AG04450 (cell line): Measurements from ENCODE around the gene MTAP. TPM values are rescaled to one million over a fixed set of nuclear protein-coding genes. Genes with fewer than 3 reads are reported as not detected.

Source experiments
- CTCF ChIA-PET: fragments of 300-600, 350-600 bp; formaldehyde crosslinking; extraction: SDS; loops from one replicate; lab custom pipeline; 2022; ENCODE audit warnings: antibody characterized with exemption, inconsistent platforms; lab: Charles Lee
- POLR2A ChIA-PET: fragments of 350-600 bp; formaldehyde crosslinking; extraction: SDS; loops from one replicate; lab custom pipeline; 2021; ENCODE audit warnings: antibody characterized with exemption, inconsistent platforms; lab: Yijun Ruan, JAX
- DNase-seq: peaks from one replicate; pipeline ENCODE4 v3.0.0-alpha.2; 2011; ENCODE audit warnings: low read depth, low spot score
- H3K27ac ChIP-seq: one replicate; pipeline ENCODE4 v1.5.1; 2012; ENCODE audit warnings: low read depth, low read length, control low read depth
- H3K27me3 ChIP-seq: one replicate; pipeline ENCODE4 v1.6.0; 2012; ENCODE audit warnings: low read length; ENCODE audit not compliant: control insufficient read depth, insufficient read depth
- H3K4me3 ChIP-seq: 2 replicates; pipeline ENCODE4 v1.5.1; 2011; ENCODE audit warnings: mild to moderate bottlenecking, low read depth, low read length, control low read depth
- H3K9me3 ChIP-seq: 2 replicates; pipeline ENCODE4 v1.5.1; 2012; ENCODE audit warnings: low read length; ENCODE audit not compliant: control insufficient read depth, insufficient read depth
- CTCF ChIP-seq: IDR thresholded peaks from 2 replicates; pipeline ENCODE4 v1.5.1; 2011; ENCODE audit warnings: low read depth, low read length, control low read depth, inconsistent platforms
- polyA plus RNA-seq: library from polyadenylated mRNA; depleted of rRNA; stranded (reverse); fragments of >200 nt; gene quantifications from 2 replicates; pipeline ENCODE4 v1.2.3, GENCODE V29; 2011

Gene MTAP
- polyA plus RNA-seq, 1 experiment = 26.1 TPM

DNA sequence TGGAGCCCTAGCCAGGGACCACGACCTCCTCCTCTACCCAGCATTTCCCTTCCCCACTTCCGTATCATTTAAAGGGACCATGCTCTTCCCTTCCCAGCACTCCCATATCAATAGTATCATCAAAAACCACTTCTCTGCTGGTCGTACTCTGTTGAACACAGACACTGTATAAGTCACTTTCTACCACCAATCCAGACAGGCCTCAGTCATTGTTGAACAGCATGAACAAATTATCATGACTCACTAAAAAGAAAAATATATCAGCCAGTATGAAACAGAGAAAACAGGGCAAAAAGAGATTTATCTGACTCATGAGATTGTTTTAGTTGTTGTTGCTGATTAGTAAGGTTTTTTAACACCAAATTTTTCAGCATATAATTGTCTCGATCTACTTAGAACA lies 101.9 kb downstream of the MTAP start:
- Histone ChIP-seq H3K4me3 (no peak overlapping the region), H3K27ac (no peak overlapping the region), H3K27me3 (no peaks in the 10 kb centered on the region), H3K9me3 (peaks cover 4% of the 10 kb centered on the region)
- DNase-seq = no peak
- no peak for TF ChIP-seq CTCF
- POLR2A ChIA-PET = no interaction called here
- CTCF ChIA-PET = interaction anchor here (0.5 kb wide), 1 partner anchor 579 kb away, joined by 4 read pairs; no protein-coding TSS in a partner anchor

GRCh38 chr9:21904776-21905175 lies 102.3 kb downstream of the MTAP start:
- DNase-seq = no peak
- H3K9me3 ChIP-seq = peaks cover 4% of the 10 kb centered on the region; the same call in 1 of the 2 replicates
- POLR2A ChIA-PET = no interaction called here
- CTCF ChIA-PET = interaction anchor here (0.5 kb wide), 1 partner anchor 578 kb away, joined by 4 read pairs; no protein-coding TSS in a partner anchor
- no peak overlapping the region for H3K27ac ChIP-seq
- TF ChIP-seq CTCF = peak; percentile 13; the same call in 1 of the 2 replicates
- no peaks in the 10 kb centered on the region for H3K27me3 ChIP-seq
- no peak overlapping the region for H3K4me3 ChIP-seq

DNA sequence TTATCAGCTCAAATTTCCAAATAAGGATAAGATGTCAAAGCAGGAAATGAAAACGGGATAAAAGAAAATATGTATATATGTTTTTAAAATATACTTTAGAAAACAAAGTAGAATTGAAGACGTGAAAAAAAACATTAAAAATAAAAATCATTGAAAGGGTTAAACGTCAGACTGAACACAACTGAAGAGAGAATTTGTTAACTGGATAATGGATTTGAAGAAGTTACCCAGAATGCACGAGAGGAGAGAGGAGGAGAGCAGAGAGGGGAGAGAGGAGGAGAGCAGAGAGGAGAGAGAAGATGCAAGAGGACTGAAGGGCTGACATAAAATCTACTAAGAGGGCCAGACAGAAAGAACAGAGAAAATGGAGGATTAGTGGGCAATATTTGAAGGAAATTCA lies 103.8 kb downstream of the MTAP start:
- ChIA-PET CTCF (interaction anchor here (1.2 kb wide), 1 partner anchor 68 kb away, joined by 3 read pairs; no protein-coding TSS in a partner anchor), POLR2A (no interaction called here)
- Histone ChIP-seq H3K27ac (no peak overlapping the region), H3K4me3 (no peak overlapping the region), H3K27me3 (no peaks in the 10 kb centered on the region), H3K9me3 (peaks cover 4% of the 10 kb centered on the region; the same call in 1 of the 2 replicates)
- no peak for TF ChIP-seq CTCF
- no peak for DNase-seq

DNA sequence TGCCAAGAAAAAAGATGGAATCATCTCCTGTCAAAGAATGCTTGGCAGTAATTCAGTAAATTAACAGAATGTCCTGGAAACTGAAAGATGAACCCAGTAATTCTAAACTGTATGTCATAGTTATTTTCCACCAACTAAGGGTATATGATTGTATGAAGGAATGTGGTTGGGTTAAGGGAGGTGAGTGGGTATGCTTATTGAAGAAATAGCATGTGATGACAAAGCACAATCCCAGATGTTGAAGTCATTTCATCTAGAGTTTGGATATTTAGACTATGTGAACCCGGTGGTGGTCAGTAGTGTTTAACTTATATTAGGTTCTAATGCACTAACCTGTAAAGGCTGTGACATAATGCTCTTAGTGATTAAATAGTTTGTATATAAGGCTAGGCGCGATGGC lies 104.4 kb downstream of the MTAP start:
- peak; percentile 42 for DNase-seq

More for the DNA sequence above, 104.4 kb downstream of the MTAP start:
- Histone ChIP-seq H3K27me3 (no peaks in the 10 kb centered on the region), H3K4me3 (no peak overlapping the region), H3K27ac (peak overlapping the region; percentile 58), H3K9me3 (peaks cover 4% of the 10 kb centered on the region; the same call in 1 of the 2 replicates)
- POLR2A ChIA-PET = no interaction called here
- CTCF ChIA-PET = no interaction called here
- TF ChIP-seq CTCF = no peak
